ENCODE data around the gene DAW1. TPM values are rescaled to one million over a fixed set of nuclear protein-coding genes. Genes with fewer than 3 reads are reported as not detected.

DAW1 gene
- total and polyA plus RNA-seq, 3 donors from 2014 or later, result 25.2 to 105 (median 31.2) TPM

DNA sequence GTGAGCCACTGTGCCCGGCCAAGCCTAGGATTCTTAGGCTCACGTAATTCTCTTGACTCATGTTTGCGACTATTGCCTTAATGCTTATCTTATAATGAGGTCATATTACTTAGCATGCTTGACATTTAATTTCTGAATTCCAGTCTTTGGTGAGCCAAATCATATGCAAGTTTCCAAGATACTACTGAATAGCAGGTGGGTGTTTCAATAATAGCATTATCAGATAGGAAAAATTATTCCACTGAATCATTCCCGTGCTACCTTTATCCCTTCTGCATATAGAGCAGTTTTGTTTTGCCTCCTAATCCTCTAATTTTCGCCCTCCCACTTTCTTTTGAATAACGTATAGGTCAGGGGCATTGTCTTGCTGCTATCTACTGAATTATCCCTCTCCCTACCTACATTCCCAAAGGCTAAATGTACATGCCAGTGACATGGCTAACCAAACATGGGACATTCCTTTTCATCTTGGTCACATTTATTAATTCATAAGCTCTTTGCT lies 4.9 kb downstream of the DAW1 start:
- no peaks in the 10 kb centered on the region for H3K9me3 ChIP-seq
- intact Hi-C loops (cut with DNase I; ENCODE audit: low total_unique reads), result no loop called here
- H3K27ac ChIP-seq, result no peak overlapping the region
- no peaks in the 10 kb centered on the region for H3K36me3 ChIP-seq (ENCODE audit: low read depth, missing control alignments)
- no peak for DNase-seq
- H3K27me3 ChIP-seq, result no peaks in the 10 kb centered on the region
- 85% methylated on average over 6 of the region's 6 CpGs for WGBS, 2 donors
- no peak for TF ChIP-seq POLR2A (IDR thresholded peaks at IDR 0.05)
- TF ChIP-seq, protein P1, sequence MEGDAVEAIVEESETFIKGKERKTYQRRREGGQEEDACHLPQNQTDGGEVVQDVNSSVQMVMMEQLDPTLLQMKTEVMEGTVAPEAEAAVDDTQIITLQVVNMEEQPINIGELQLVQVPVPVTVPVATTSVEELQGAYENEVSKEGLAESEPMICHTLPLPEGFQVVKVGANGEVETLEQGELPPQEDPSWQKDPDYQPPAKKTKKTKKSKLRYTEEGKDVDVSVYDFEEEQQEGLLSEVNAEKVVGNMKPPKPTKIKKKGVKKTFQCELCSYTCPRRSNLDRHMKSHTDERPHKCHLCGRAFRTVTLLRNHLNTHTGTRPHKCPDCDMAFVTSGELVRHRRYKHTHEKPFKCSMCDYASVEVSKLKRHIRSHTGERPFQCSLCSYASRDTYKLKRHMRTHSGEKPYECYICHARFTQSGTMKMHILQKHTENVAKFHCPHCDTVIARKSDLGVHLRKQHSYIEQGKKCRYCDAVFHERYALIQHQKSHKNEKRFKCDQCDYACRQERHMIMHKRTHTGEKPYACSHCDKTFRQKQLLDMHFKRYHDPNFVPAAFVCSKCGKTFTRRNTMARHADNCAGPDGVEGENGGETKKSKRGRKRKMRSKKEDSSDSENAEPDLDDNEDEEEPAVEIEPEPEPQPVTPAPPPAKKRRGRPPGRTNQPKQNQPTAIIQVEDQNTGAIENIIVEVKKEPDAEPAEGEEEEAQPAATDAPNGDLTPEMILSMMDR (IDR thresholded peaks at IDR 0.05), result no peak
- no peaks in the 10 kb centered on the region for H3K4me1 ChIP-seq
- no peak overlapping the region for H3K4me3 ChIP-seq

DNA sequence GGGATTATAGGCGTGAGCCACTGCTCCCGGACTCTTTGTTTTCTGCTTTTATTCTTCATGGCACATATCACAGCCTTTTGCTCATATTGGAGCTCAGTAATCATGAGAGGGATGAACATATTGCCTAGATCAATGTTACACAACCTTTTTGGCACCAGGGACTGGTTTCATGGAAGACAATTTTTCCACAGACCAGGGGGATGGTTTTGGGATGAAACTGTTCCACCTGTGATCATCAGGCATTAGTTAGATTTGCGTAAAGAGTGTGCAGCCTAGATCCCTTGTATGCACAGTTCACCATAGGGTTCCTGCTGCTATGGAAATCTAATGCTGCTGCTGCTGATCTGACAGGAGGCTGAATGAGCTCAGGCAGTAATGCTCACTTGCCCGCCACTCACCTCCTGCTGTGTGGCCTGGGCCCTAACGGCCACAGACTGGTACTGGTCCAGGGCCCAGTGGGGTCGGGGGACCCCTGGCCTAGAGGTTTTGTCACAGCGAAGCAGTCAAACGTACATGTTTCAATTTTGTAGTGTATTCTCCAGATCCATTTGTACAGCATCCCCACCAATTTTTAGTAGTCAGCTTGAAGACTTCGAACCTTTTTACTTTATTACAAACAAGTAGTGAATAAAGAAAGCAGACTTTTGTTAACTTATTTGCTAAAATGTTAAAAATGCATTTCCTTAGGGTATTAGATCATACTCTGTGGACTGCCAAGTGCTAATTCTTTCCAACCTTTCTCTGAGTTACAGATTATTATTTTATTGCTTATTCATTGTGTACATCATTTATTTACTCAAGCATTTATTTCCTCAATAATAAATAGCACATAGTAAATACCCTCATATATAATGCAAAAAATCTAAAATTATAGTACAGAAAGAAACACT lies 6.2 kb downstream of the DAW1 start:
- Histone ChIP-seq H3K9me3 (no peaks in the 10 kb centered on the region), H3K4me3 (no peak overlapping the region), H3K27ac (no peak overlapping the region), H3K36me3 (ENCODE audit: low read depth, missing control alignments) (no peaks in the 10 kb centered on the region), H3K27me3 (no peaks in the 10 kb centered on the region), H3K4me1 (no peaks in the 10 kb centered on the region)
- no peak for DNase-seq
- TF ChIP-seq, protein P1 (IDR thresholded peaks at IDR 0.05), result no peak
- TF ChIP-seq POLR2A (IDR thresholded peaks at IDR 0.05), result no peak
- intact Hi-C loops (cut with DNase I; ENCODE audit: low total_unique reads), result no loop called here
- 64 to 72% methylated on average over 9 of the region's 9 CpGs for WGBS, 2 donors

DNA sequence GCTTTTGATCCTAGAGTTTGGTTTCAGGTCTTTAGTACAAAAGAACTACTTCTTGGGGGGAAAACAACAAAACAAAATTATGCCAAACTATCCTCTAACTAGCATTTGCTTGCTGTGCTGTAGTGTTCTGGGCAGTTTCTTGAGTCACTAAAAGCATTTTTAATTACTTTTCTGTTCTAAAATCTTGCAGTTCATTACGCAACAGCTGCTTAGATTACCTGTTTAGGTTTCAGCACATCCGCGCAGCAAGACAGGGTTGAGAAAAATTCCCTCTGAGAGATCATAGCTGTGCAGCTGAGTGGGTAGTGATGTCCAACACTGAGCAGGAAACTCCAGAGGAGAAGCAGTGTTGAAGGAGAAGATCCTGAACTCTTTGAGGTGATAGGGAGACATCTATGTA lies 9.0 kb downstream of the DAW1 start:
- intact Hi-C loops (cut with DNase I; ENCODE audit: low total_unique reads), result no loop called here
- no peak for TF ChIP-seq POLR2A (IDR thresholded peaks at IDR 0.05)
- TF ChIP-seq, protein P1 (IDR thresholded peaks at IDR 0.05), result no peak
- H3K36me3 ChIP-seq (ENCODE audit: low read depth, missing control alignments), result no peaks in the 10 kb centered on the region
- no peak overlapping the region for H3K27ac ChIP-seq
- no peaks in the 10 kb centered on the region for H3K9me3 ChIP-seq
- no peak for DNase-seq
- H3K4me3 ChIP-seq, result no peak overlapping the region
- WGBS, 2 donors, result 90 to 98% methylated on average over 3 of the region's 3 CpGs
- H3K4me1 ChIP-seq, result no peaks in the 10 kb centered on the region
- H3K27me3 ChIP-seq, result no peaks in the 10 kb centered on the region

DNA sequence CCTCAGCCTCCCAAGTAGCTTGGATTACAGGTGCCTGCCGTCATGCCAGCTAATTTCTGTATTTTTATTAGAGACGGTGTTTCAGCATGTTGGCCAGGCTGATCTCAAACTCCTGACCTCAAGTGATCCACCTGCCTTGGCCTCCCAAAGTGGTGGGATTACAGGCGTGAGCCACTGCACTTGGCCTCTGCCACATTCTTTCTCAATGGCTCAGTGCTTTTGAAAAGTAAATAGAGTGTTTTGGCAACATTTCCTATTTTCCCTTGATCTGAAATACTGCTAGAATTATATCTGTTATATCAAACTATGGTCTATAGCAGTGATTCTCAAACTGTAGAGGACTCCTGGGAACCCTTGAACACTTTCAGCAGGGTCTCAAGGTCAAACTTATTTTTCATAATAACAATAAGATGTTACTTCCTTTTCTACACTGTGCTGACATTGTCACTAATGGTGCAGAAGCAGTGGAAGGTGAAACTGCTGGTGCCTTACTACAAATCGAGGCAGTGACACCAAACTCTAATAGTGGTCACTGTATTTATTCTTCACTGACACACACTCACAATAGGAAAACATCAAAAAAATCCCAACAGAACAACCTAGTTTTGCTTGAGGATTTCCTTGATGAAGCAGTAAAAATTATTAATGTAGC lies 10.6 kb downstream of the DAW1 start:
- Histone ChIP-seq H3K27ac (no peak overlapping the region), H3K4me3 (no peak overlapping the region), H3K9me3 (no peaks in the 10 kb centered on the region), H3K36me3 (ENCODE audit: low read depth, missing control alignments) (no peaks in the 10 kb centered on the region), H3K4me1 (no peaks in the 10 kb centered on the region), H3K27me3 (no peaks in the 10 kb centered on the region)
- intact Hi-C loops (cut with DNase I; ENCODE audit: low total_unique reads), result no loop called here
- no peak for DNase-seq
- TF ChIP-seq, protein P1 (IDR thresholded peaks at IDR 0.05), result no peak
- no peak for TF ChIP-seq POLR2A (IDR thresholded peaks at IDR 0.05)
- WGBS, 2 donors, result 77 to 89% methylated on average over 4 of the region's 4 CpGs

Data from testis (tissue), 3 donors.